Lung (tissue), 12 donors: ENCODE measurements around the gene TAS1R1. TPM values are rescaled to one million over a fixed set of nuclear protein-coding genes. Genes with fewer than 3 reads are reported as not detected.

Experiments
- ATAC-seq: fragments of 200-7000 bp; cut with Tn5 transposase; one replicate; pipeline ENCODE4 v1.9.1; 2020; ENCODE audit warnings: moderate number of reproducible peaks; ENCODE audit not compliant: insufficient read depth, low FRiP score
- DNase-seq, 3 donors: peaks; one replicate each; pipeline ENCODE4 v3.0.0-alpha.2; 2013 to 2017
- H3K27ac ChIP-seq, 2 donors: one replicate each; pipeline ENCODE4 v1.5.1; 2013; ENCODE audit warnings: mild to moderate bottlenecking in 2 of 2, moderate library complexity in 2 of 2, control low read depth in 1 of 2, inconsistent platforms in 1 of 2, low read depth in 1 of 2, low read length in 1 of 2
- H3K27me3 ChIP-seq, 3 donors: one replicate each; pipeline ENCODE4 v1.5.1; 2013; ENCODE audit warnings: low read length in 2 of 3; ENCODE audit not compliant: control insufficient read depth in 3 of 3, insufficient read depth in 3 of 3
- H3K36me3 ChIP-seq, 4 donors: one replicate each; pipeline ENCODE4 v1.5.1; 2013; ENCODE audit warnings: low read length in 4 of 4, mild to moderate bottlenecking in 1 of 4, moderate library complexity in 1 of 4; ENCODE audit not compliant: control insufficient read depth in 4 of 4, insufficient read depth in 4 of 4
- H3K4me1 ChIP-seq, 5 donors: one replicate each; pipeline ENCODE4 v1.5.1; 2013; ENCODE audit warnings: low read length in 5 of 5, mild to moderate bottlenecking in 2 of 5, moderate library complexity in 1 of 5; ENCODE audit not compliant: control insufficient read depth in 5 of 5, insufficient read depth in 5 of 5
- H3K4me3 ChIP-seq: one replicate; pipeline ENCODE4 v1.5.1; 2013; ENCODE audit warnings: mild to moderate bottlenecking, control low read depth, moderate library complexity
- H3K9ac ChIP-seq, 2 donors: one replicate each; pipeline ENCODE4 v1.5.1; 2013; ENCODE audit warnings: low read length in 2 of 2, control low read depth in 1 of 2; ENCODE audit not compliant: insufficient read depth in 1 of 2
- H3K9me3 ChIP-seq, 4 donors: one replicate each; pipeline ENCODE4 v1.5.1; 2013; ENCODE audit warnings: low read length in 3 of 4, mild to moderate bottlenecking in 1 of 4, moderate library complexity in 1 of 4; ENCODE audit not compliant: control insufficient read depth in 4 of 4, insufficient read depth in 3 of 4
- CTCF ChIP-seq: IDR thresholded peaks from 2 replicates; pipeline ENCODE4 v1.5.1; 2012; ENCODE audit warnings: mild to moderate bottlenecking; ENCODE audit errors: control extremely low read depth, extremely low read depth
- WGBS, 2 donors: extraction: QIAGEN DNeasy Blood & Tissue Kit; methylation state at CpG; one replicate each; pipeline ENCODE4 v1.1.7; 2013; 5-methylcytosine and 5-hydroxymethylcytosine counted together
- polyA plus RNA-seq, 2 donors: library from polyadenylated mRNA; stranded (reverse); fragments of 200-250 nt; gene quantifications; one replicate each; pipeline ENCODE4 v1.2.1, GENCODE V29; 2013
- total RNA-seq, 2 donors: library from RNA; depleted of rRNA in 1 of 2; stranded (reverse); fragments of >200 nt in 1 of 2; gene quantifications; one replicate each; pipeline ENCODE4 v1.2.1, GENCODE V29; 2014 to 2021
- donor health status: control.
- donor health status: control.
- donor health status: Bipolar disorder and iron deficiency.
- donor health status: healthy.
- donor health status: DM: yes; HTN: yes; CAD: no.

The TAS1R1 gene
- total and polyA plus RNA-seq, 4 donors: 0.02 to 0.51 (median 0.15) TPM

- Histone ChIP-seq H3K4me3 (no peak overlapping the region), H3K9ac (no peak overlapping the region), H3K27ac (no peak overlapping the region), H3K9me3 (no peaks in the 10 kb centered on the region), H3K27me3 (no peaks in the 10 kb centered on the region), H3K4me1 (no peaks in the 10 kb centered on the region), H3K36me3 (peaks cover 21 to 31% (median 28%) of the 10 kb centered on the region in 4 donors)
- no peak for ATAC-seq
- WGBS, 2 donors: 86 to 93% methylated on average over 4 of the region's 4 CpGs
- TF ChIP-seq CTCF: no peak
- no peak for DNase-seq
Measured at GRCh38 chr1:6535214-6535613, 19.9 kb upstream of the TAS1R1 start.

GRCh38 chr1:6536291-6536690 lies 18.8 kb upstream of the TAS1R1 start:
- no peaks in the 10 kb centered on the region for H3K27me3 ChIP-seq
- H3K9ac ChIP-seq: no peak overlapping the region
- H3K4me1 ChIP-seq: no peaks in the 10 kb centered on the region
- DNase-seq (no peak), ATAC-seq (no peak)
- no peaks in the 10 kb centered on the region for H3K9me3 ChIP-seq
- no peak overlapping the region for H3K4me3 ChIP-seq
- H3K27ac ChIP-seq: no peak overlapping the region
- 76 to 94% methylated on average over 5 of the region's 5 CpGs for WGBS, 2 donors
- TF ChIP-seq CTCF: no peak
- H3K36me3 ChIP-seq: peaks cover 15 to 34% (median 22%) of the 10 kb centered on the region in 4 donors

GRCh38 chr1:6538956-6539355 lies 16.2 kb upstream of the TAS1R1 start:
- H3K36me3 ChIP-seq: peaks cover 0 to 23% (median 12%) of the 10 kb centered on the region in 4 donors
- 57 to 82% methylated on average over 3 of the region's 3 CpGs for WGBS, 2 donors
- ATAC-seq: no peak
- TF ChIP-seq CTCF: no peak
- no peaks in the 10 kb centered on the region for H3K9me3 ChIP-seq
- no peak overlapping the region for H3K4me3 ChIP-seq
- H3K27ac ChIP-seq: no peak overlapping the region
- no peaks in the 10 kb centered on the region for H3K27me3 ChIP-seq
- H3K4me1 ChIP-seq: no peaks in the 10 kb centered on the region
- H3K9ac ChIP-seq: no peak overlapping the region
- DNase-seq: no peak

GRCh38 chr1:6544831-6545230 lies 10.3 kb upstream of the TAS1R1 start:
- Histone ChIP-seq H3K9ac (no peak overlapping the region), H3K4me1 (peaks cover 0 to 1% (median 0%) of the 10 kb centered on the region in 5 donors), H3K27me3 (no peaks in the 10 kb centered on the region), H3K36me3 (peaks cover 15 to 42% (median 28%) of the 10 kb centered on the region in 4 donors), H3K27ac (no peak overlapping the region), H3K9me3 (no peaks in the 10 kb centered on the region), H3K4me3 (no peak overlapping the region)
- TF ChIP-seq CTCF: no peak
- WGBS, 2 donors: 68 to 73% methylated on average over 3 of the region's 3 CpGs
- ATAC-seq (no peak), DNase-seq (no peak)
